ENCODE measurements around the gene SNX11.

The SNX11 gene

GRCh38 chr17:48151220-48151619 lies 43.7 kb downstream of the SNX11 start:
- no peak overlapping the region for H3K4me3 ChIP-seq (ENCODE audit: low read depth, low read length)
- no peak for DNase-seq (ENCODE audit: low read depth, low spot score)
- TF ChIP-seq CTCF (IDR thresholded peaks at IDR 0.05; ENCODE audit: low read depth, low read length), result no peak
- in situ Hi-C loops (cut with HindIII; ENCODE audit: low sequenced_read_pairs), result no loop called here

GRCh38 chr17:48152289-48152688 lies 44.7 kb downstream of the SNX11 start:
- H3K4me3 ChIP-seq (ENCODE audit: low read depth, low read length), result no peak overlapping the region
- in situ Hi-C loops (cut with HindIII; ENCODE audit: low sequenced_read_pairs), result no loop called here
- TF ChIP-seq CTCF (IDR thresholded peaks at IDR 0.05; ENCODE audit: low read depth, low read length), result no peak
- no peak for DNase-seq (ENCODE audit: low read depth, low spot score)

- in situ Hi-C loops (cut with HindIII; ENCODE audit: low sequenced_read_pairs), result no loop called here
- TF ChIP-seq CTCF (IDR thresholded peaks at IDR 0.05; ENCODE audit: low read depth, low read length), result peak; percentile 69
- DNase-seq (ENCODE audit: low read depth, low spot score), result peak; percentile 68
- no peak overlapping the region for H3K4me3 ChIP-seq (ENCODE audit: low read depth, low read length)
Observed at GRCh38 chr17:48153691-48154358, 46.3 kb downstream of the SNX11 start.

GRCh38 chr17:48155889-48156611 lies 48.5 kb downstream of the SNX11 start:
- no peak for TF ChIP-seq CTCF (IDR thresholded peaks at IDR 0.05; ENCODE audit: low read depth, low read length)
- H3K4me3 ChIP-seq (ENCODE audit: low read depth, low read length), result no peak overlapping the region
- no peak for DNase-seq (ENCODE audit: low read depth, low spot score)
- in situ Hi-C loops (cut with HindIII; ENCODE audit: low sequenced_read_pairs), result no loop called here

GRCh38 chr17:48159232-48159631 lies 51.7 kb downstream of the SNX11 start:
- H3K4me3 ChIP-seq (ENCODE audit: low read depth, low read length), result no peak overlapping the region
- in situ Hi-C loops (cut with HindIII; ENCODE audit: low sequenced_read_pairs), result no loop called here
- DNase-seq (ENCODE audit: low read depth, low spot score), result no peak
- no peak for TF ChIP-seq CTCF (IDR thresholded peaks at IDR 0.05; ENCODE audit: low read depth, low read length)

GRCh38 chr17:48160177-48161081 lies 52.9 kb downstream of the SNX11 start:
- TF ChIP-seq CTCF (IDR thresholded peaks at IDR 0.05; ENCODE audit: low read depth, low read length), result no peak
- no peak overlapping the region for H3K4me3 ChIP-seq (ENCODE audit: low read depth, low read length)
- in situ Hi-C loops (cut with HindIII; ENCODE audit: low sequenced_read_pairs), result no loop called here
- DNase-seq (ENCODE audit: low read depth, low spot score), result no peak

All from astrocyte of the spinal cord (primary cell).